GM19328 (cell line): ENCODE data around the gene RPLP2.

Experiments
- ATAC-seq: cut with Tn5 transposase; IDR thresholded peaks from one replicate; pipeline ENCODE4 v1.9.1; 2021; ENCODE audit warnings: mild to moderate bottlenecking, moderate library complexity; ENCODE audit not compliant: unreplicated experiment

RPLP2 gene

GRCh38 chr11:790721-791564 is 18.8 kb upstream of the RPLP2 start:
- ATAC-seq, result no peak

- ATAC-seq, result no peak
These were observed 17.9 kb upstream of the RPLP2 start for GRCh38 chr11:791658-792534.

- ATAC-seq, result no peak
These were observed 17.3 kb upstream of the RPLP2 start for GRCh38 chr11:792535-792821.

GRCh38 chr11:792873-793272 is 16.9 kb upstream of the RPLP2 start:
- no peak for ATAC-seq

- no peak for ATAC-seq
These were observed 16.2 kb upstream of the RPLP2 start for GRCh38 chr11:793556-793955.

- ATAC-seq, result no peak
These were observed 15.6 kb upstream of the RPLP2 start for GRCh38 chr11:794013-794765.

GRCh38 chr11:794766-795633 is 14.8 kb upstream of the RPLP2 start:
- no peak for ATAC-seq

GRCh38 chr11:795634-796564 is 13.9 kb upstream of the RPLP2 start:
- ATAC-seq, result no peak

GRCh38 chr11:796565-797295 is 13.0 kb upstream of the RPLP2 start:
- no peak for ATAC-seq

- ATAC-seq, result peak; percentile 37
These were observed 12.3 kb upstream of the RPLP2 start for GRCh38 chr11:797296-798092.

GRCh38 chr11:798093-798713 is 11.6 kb upstream of the RPLP2 start, which contains the start of gene SLC25A22:
Gene SLC25A22, minus strand, starts transcription at chr11:798281. Its CDS starts 3,275 bp downstream, at chr11:795006.
- peak; percentile 66 for ATAC-seq

- no peak for ATAC-seq
These were observed 10.0 kb upstream of the RPLP2 start for GRCh38 chr11:799641-800316.

- ATAC-seq, result no peak
These were observed 9.3 kb upstream of the RPLP2 start for GRCh38 chr11:800473-800872.

GRCh38 chr11:801097-801780 is 8.5 kb upstream of the RPLP2 start:
- no peak for ATAC-seq

GRCh38 chr11:802018-802617 is 7.6 kb upstream of the RPLP2 start:
- no peak for ATAC-seq
